ENCODE results near the gene MAPK4.
A peak's percentile ranks its signal among the peaks of the same experiment; 100 is the strongest.

Gene MAPK4

GRCh38 chr18:50726960-50727589 is 167.2 kb downstream of the MAPK4 start:
- Histone ChIP-seq H3K4me1 (peaks cover 61% of the 10 kb centered on the region), H3K79me2 (peaks cover 4% of the 10 kb centered on the region), H3K36me3 (ENCODE audit: control insufficient read depth, insufficient read depth, low read length) (no peaks in the 10 kb centered on the region), H3K27me3 (ENCODE audit: control insufficient read depth, insufficient read depth, low read length) (no peaks in the 10 kb centered on the region), H3K27ac (peak overlapping the region; percentile 98), H3K9ac (no peak overlapping the region), H3K4me3 (ENCODE audit: low read depth, low read length) (no peak overlapping the region), H3K4me2 (ENCODE audit: low read length) (peak overlapping the region; percentile 6), H2AFZ (no peak overlapping the region), H3K9me3 (ENCODE audit: control insufficient read depth, low read length) (no peaks in the 10 kb centered on the region)
- no peak for TF ChIP-seq CTCF (IDR thresholded peaks at IDR 0.05)

GRCh38 chr18:50727721-50728471 is 168.0 kb downstream of the MAPK4 start:
- H3K4me1 ChIP-seq, result peaks cover 53% of the 10 kb centered on the region
- peak overlapping the region; percentile 46 for H3K4me2 ChIP-seq (ENCODE audit: low read length)
- H3K9me3 ChIP-seq (ENCODE audit: control insufficient read depth, low read length), result no peaks in the 10 kb centered on the region
- no peak overlapping the region for H3K9ac ChIP-seq
- H3K4me3 ChIP-seq (ENCODE audit: low read depth, low read length), result no peak overlapping the region
- TF ChIP-seq CTCF (IDR thresholded peaks at IDR 0.05), result no peak
- peaks cover 4% of the 10 kb centered on the region for H3K79me2 ChIP-seq
- H3K27ac ChIP-seq, result peak overlapping the region; percentile 98
- peak overlapping the region; percentile 69 for H2AFZ ChIP-seq
- no peaks in the 10 kb centered on the region for H3K27me3 ChIP-seq (ENCODE audit: control insufficient read depth, insufficient read depth, low read length)
- H3K36me3 ChIP-seq (ENCODE audit: control insufficient read depth, insufficient read depth, low read length), result no peaks in the 10 kb centered on the region

GRCh38 chr18:50729376-50729775 is 169.5 kb downstream of the MAPK4 start:
- Histone ChIP-seq H3K36me3 (ENCODE audit: control insufficient read depth, insufficient read depth, low read length) (no peaks in the 10 kb centered on the region), H3K9ac (no peak overlapping the region), H3K4me2 (ENCODE audit: low read length) (no peak overlapping the region), H3K4me1 (peaks cover 46% of the 10 kb centered on the region), H3K9me3 (ENCODE audit: control insufficient read depth, low read length) (no peaks in the 10 kb centered on the region), H3K27ac (peak overlapping the region; percentile 98), H3K79me2 (peaks cover 4% of the 10 kb centered on the region), H3K27me3 (ENCODE audit: control insufficient read depth, insufficient read depth, low read length) (no peaks in the 10 kb centered on the region), H2AFZ (no peak overlapping the region), H3K4me3 (ENCODE audit: low read depth, low read length) (no peak overlapping the region)
- TF ChIP-seq CTCF (IDR thresholded peaks at IDR 0.05), result no peak

- Histone ChIP-seq H3K27me3 (ENCODE audit: control insufficient read depth, insufficient read depth, low read length) (no peaks in the 10 kb centered on the region), H3K9ac (no peak overlapping the region), H3K4me1 (peaks cover 40% of the 10 kb centered on the region), H3K79me2 (peaks cover 4% of the 10 kb centered on the region), H3K9me3 (ENCODE audit: control insufficient read depth, low read length) (no peaks in the 10 kb centered on the region), H3K27ac (no peak overlapping the region), H3K4me3 (ENCODE audit: low read depth, low read length) (no peak overlapping the region), H3K4me2 (ENCODE audit: low read length) (no peak overlapping the region), H3K36me3 (ENCODE audit: control insufficient read depth, insufficient read depth, low read length) (no peaks in the 10 kb centered on the region), H2AFZ (no peak overlapping the region)
- no peak for TF ChIP-seq CTCF (IDR thresholded peaks at IDR 0.05)
Observed at GRCh38 chr18:50729986-50730385, 170.1 kb downstream of the MAPK4 start.
